Esophagus muscularis mucosa (tissue), 3 donors: Measurements from ENCODE around the gene EFHC1.

Source experiments
- POLR2A ChIP-seq: fragments of 450-650 bp; IDR thresholded peaks from one replicate; pipeline ENCODE4 v1.6.1; 2017; ENCODE audit warnings: antibody characterized with exemption, moderate library complexity, mild to moderate bottlenecking, low read depth
- TF ChIP-seq, protein P1 (sequence below), 3 experiments: fragments of 200-600 bp in 2 of 3; fragments of 450-650 bp in 1 of 3; sonication (generic) in 2 of 3; IDR thresholded peaks; one replicate each; pipeline ENCODE4 v1.5.1; 2017 to 2019; ENCODE audit warnings: antibody characterized with exemption in 3 of 3, mild to moderate bottlenecking in 2 of 3, moderate library complexity in 1 of 3

DNA sequence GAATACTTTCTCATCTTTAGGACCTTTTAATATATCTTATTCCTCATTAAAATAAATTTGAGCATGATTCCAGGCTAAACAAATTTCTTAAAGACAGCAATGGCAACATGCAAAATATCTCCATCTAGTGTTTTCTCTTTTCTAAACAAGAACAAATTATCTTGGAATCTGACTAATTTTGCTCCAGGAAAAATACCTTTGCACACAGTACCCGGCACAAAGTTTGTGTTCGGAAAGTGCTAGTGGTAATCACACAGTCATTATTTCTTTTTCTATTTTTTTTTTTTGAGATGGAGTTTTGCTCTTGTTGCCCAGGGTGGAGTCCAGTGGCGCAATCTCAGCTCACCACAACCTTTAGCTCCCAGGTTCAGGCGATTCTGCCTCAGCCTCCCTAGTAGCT is 8.2 kb upstream of the EFHC1 start:
- no peak for TF ChIP-seq POLR2A
- TF ChIP-seq, protein P1, sequence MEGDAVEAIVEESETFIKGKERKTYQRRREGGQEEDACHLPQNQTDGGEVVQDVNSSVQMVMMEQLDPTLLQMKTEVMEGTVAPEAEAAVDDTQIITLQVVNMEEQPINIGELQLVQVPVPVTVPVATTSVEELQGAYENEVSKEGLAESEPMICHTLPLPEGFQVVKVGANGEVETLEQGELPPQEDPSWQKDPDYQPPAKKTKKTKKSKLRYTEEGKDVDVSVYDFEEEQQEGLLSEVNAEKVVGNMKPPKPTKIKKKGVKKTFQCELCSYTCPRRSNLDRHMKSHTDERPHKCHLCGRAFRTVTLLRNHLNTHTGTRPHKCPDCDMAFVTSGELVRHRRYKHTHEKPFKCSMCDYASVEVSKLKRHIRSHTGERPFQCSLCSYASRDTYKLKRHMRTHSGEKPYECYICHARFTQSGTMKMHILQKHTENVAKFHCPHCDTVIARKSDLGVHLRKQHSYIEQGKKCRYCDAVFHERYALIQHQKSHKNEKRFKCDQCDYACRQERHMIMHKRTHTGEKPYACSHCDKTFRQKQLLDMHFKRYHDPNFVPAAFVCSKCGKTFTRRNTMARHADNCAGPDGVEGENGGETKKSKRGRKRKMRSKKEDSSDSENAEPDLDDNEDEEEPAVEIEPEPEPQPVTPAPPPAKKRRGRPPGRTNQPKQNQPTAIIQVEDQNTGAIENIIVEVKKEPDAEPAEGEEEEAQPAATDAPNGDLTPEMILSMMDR (IDR thresholded peaks at IDR 0.05): no peak
